Prostate gland (tissue), 2 donors: Measurements from ENCODE around the gene ACTR1B.

Experiments used
- CTCF ChIP-seq, 4 experiments: fragments of 200-600 bp in 2 of 4; fragments of 450-650 bp in 2 of 4; sonication (generic) in 2 of 4; IDR thresholded peaks; 1 replicate in 3 of 4; 2 replicates in 1 of 4; pipeline ENCODE4 v1.5.1; 2016 to 2019; ENCODE audit warnings: antibody characterized with exemption in 4 of 4, mild to moderate bottlenecking in 2 of 4, moderate library complexity in 2 of 4
- POLR2A ChIP-seq: fragments of 450-650 bp; IDR thresholded peaks from one replicate; pipeline ENCODE4 v1.6.1; 2016; ENCODE audit warnings: antibody characterized with exemption, mild to moderate bottlenecking
- POLR2AphosphoS5 ChIP-seq: sonication (generic); formaldehyde crosslinking; IDR thresholded peaks from one replicate; pipeline ENCODE4 v1.6.1; 2017; ENCODE audit warnings: antibody characterized with exemption

GRCh38 chr2:97654791-97655190, 9.1 kb downstream of the ACTR1B start:
- TF ChIP-seq CTCF (IDR thresholded peaks at IDR 0.05) = no peak
- TF ChIP-seq POLR2A = no peak
- no peak for TF ChIP-seq POLR2AphosphoS5
